DND-41 (cell line): Measurements from ENCODE around the gene TRPV6.

Experiments
- EZH2 ChIP-seq: IDR thresholded peaks from 3 replicates; pipeline ENCODE4 v1.6.1; 2012; ENCODE audit warnings: borderline replicate concordance, low read depth, mild to moderate bottlenecking, moderate library complexity, low read length, inconsistent platforms; ENCODE audit not compliant: severe bottlenecking
- TF ChIP-seq, protein P1 (sequence below): IDR thresholded peaks from 2 replicates; pipeline ENCODE4 v1.5.1; 2012; ENCODE audit warnings: borderline replicate concordance, low read length, moderate library complexity, mild to moderate bottlenecking; ENCODE audit not compliant: poor library complexity, severe bottlenecking; ENCODE audit errors: extremely low read depth

- TF ChIP-seq, protein P1, sequence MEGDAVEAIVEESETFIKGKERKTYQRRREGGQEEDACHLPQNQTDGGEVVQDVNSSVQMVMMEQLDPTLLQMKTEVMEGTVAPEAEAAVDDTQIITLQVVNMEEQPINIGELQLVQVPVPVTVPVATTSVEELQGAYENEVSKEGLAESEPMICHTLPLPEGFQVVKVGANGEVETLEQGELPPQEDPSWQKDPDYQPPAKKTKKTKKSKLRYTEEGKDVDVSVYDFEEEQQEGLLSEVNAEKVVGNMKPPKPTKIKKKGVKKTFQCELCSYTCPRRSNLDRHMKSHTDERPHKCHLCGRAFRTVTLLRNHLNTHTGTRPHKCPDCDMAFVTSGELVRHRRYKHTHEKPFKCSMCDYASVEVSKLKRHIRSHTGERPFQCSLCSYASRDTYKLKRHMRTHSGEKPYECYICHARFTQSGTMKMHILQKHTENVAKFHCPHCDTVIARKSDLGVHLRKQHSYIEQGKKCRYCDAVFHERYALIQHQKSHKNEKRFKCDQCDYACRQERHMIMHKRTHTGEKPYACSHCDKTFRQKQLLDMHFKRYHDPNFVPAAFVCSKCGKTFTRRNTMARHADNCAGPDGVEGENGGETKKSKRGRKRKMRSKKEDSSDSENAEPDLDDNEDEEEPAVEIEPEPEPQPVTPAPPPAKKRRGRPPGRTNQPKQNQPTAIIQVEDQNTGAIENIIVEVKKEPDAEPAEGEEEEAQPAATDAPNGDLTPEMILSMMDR = no peak
- no peak for TF ChIP-seq EZH2
Measured at GRCh38 chr7:142875456-142875855, 10.1 kb downstream of the TRPV6 start.
